Thyroid gland (tissue), 4 donors: ENCODE data around the gene CCDC71L.

Experiments
- POLR2A ChIP-seq, 2 donors: fragments of 450-650 bp; IDR thresholded peaks; one replicate each; pipeline ENCODE4 v1.6.1; 2017; ENCODE audit warnings: antibody characterized with exemption in 2 of 2, mild to moderate bottlenecking in 2 of 2, moderate library complexity in 1 of 2
- TF ChIP-seq, protein P1 (sequence below), 6 experiments: fragments of 200-600 bp in 3 of 6; fragments of 450-650 bp in 3 of 6; sonication (generic) in 3 of 6; IDR thresholded peaks; one replicate each; pipeline ENCODE4 v1.5.1; 2016 to 2019; ENCODE audit warnings: antibody characterized with exemption in 6 of 6, mild to moderate bottlenecking in 2 of 6, inconsistent platforms in 1 of 6, moderate library complexity in 1 of 6

DNA sequence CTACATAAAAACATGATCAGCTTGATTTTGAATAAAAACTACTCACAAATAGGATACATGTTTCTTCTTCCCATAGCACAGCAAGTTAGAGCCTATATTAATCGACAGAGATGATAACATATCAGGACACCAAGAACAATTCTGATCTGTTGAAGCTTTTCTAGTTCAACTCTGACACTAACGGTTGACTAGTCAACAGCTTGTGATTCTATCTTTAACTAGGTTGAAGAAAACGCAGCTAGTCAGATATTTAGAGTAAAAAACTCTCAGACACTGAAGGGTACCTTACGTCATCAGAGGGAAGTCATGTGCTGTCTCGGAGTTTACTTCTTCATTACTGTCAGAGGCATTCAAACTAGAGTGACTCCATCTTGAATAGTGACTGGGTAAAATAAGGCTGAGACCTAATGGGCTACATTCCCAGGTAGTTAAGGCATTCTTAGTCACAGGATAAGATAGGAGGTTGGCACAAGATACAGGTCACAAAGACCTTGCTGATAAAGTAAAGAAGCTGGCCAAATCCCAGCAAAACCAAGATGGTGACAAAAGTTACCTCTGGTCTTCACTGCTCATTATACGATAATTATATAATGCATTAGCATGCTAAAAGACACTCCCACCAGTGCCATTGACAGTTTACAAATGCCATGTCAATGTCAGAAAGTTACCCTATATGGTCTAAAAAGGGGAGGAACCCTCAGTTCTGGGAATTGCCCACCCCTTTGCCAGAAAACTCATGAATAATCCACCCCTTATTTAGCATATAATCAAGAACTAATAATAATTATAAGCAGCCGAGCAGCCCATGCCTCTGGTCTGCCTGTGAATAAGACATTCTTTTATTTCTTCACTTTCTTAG lies 21.3 kb downstream of the CCDC71L start:
- TF ChIP-seq, protein P1, sequence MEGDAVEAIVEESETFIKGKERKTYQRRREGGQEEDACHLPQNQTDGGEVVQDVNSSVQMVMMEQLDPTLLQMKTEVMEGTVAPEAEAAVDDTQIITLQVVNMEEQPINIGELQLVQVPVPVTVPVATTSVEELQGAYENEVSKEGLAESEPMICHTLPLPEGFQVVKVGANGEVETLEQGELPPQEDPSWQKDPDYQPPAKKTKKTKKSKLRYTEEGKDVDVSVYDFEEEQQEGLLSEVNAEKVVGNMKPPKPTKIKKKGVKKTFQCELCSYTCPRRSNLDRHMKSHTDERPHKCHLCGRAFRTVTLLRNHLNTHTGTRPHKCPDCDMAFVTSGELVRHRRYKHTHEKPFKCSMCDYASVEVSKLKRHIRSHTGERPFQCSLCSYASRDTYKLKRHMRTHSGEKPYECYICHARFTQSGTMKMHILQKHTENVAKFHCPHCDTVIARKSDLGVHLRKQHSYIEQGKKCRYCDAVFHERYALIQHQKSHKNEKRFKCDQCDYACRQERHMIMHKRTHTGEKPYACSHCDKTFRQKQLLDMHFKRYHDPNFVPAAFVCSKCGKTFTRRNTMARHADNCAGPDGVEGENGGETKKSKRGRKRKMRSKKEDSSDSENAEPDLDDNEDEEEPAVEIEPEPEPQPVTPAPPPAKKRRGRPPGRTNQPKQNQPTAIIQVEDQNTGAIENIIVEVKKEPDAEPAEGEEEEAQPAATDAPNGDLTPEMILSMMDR (IDR thresholded peaks at IDR 0.05) = no peak
- TF ChIP-seq POLR2A (IDR thresholded peaks at IDR 0.05) = no peak
